ENCODE data around the gene TGM1.

TGM1 gene

DNA sequence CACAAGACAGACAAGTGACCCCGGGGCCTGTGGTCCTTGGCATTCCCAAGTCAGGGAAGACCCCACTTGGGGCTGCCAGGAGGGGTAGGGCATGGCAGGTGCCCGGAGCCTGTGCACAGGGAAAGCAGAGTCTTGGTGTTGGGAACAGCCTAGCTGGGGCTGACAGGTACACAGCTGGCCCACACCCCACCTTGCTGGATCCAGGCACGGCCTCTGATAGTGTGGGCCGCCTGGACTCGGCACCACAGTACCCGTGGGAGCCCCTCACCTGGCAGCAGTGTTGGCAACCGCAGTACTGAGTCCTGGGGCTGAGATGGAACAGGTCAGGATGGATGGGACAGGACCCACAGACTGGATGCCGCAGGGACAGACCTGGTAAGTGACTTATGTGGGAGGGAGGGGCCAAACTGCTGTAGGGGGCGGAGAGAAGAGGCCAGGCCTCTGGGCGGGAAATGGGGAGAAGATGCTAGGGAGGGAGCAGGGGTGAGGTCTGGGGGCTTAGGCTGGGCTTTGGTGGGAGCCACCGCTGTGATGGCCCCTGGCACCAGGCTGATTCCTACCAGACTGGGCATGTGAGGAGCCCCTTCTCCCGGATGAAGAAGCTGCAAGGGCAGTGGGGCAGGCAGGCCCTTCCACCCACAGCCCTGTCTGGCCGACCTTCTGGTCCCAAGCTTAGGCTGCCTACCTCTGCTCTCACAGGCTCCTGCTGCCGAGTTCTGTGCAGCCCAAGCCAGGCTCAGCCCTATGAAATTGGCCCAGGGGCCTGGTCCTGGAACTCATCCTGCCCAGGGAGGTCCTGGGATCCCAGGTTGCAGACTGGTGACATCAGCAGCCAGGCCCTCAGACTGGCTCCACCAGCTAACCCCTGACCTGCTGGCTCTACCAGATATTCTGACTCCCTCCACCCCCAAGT is at the start of gene TGM1:
Gene TGM1, minus strand, starts transcription at position 357 of the 913 bp plus-strand sequence. CDS start 825 bp downstream, outside the sequence.
- DNase-seq = no peak

DNA sequence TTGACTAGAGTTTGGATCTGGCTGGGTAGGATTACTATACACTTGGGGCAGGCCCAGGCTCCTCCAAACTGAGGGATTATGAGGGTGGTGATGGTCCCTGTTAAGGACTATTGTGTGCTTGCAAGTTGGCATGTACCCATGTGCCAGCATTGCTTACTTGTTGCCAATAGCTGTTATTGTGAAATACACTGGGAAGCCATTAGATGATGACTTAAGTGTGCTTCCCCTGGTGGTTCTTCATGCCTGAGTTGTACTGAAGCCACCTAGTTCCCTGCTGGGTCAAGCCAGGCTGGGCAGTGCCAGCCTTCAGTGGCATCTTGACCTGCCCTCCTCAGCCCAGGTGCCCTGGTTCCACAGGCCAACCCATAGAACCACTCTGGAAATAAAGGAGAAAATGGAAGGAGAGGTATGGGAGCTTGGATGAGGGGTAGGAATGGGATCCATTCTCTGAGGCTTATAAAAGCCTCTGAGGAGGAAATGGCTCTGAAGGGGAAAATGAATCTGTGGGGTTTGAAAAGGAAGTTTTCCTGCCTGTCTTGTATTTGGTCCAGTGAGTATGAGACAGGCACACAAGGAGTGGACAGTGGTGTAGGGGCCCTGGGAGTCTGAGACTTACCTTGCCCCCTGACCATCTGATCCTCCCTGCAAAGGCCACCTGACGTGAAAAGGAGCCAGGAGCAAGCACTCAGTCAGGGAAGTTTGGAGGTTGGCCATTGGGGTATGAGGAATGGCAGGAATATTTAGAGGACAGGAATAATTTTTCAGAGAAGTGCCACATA is 49.0 kb upstream of the TGM1 start:
- DNase-seq = no peak

- peak; percentile 47 for DNase-seq
Measured at GRCh38 chr14:24310646-24311604, 47.9 kb upstream of the TGM1 start, which contains the start of gene LTB4R. LTB4R (plus strand) TSS chr14:24311502; CDS start chr14:24315652, 4,150 bp downstream.

GRCh38 chr14:24310265-24310645 is 47.3 kb upstream of the TGM1 start:
- DNase-seq = peak; percentile 35

DNA sequence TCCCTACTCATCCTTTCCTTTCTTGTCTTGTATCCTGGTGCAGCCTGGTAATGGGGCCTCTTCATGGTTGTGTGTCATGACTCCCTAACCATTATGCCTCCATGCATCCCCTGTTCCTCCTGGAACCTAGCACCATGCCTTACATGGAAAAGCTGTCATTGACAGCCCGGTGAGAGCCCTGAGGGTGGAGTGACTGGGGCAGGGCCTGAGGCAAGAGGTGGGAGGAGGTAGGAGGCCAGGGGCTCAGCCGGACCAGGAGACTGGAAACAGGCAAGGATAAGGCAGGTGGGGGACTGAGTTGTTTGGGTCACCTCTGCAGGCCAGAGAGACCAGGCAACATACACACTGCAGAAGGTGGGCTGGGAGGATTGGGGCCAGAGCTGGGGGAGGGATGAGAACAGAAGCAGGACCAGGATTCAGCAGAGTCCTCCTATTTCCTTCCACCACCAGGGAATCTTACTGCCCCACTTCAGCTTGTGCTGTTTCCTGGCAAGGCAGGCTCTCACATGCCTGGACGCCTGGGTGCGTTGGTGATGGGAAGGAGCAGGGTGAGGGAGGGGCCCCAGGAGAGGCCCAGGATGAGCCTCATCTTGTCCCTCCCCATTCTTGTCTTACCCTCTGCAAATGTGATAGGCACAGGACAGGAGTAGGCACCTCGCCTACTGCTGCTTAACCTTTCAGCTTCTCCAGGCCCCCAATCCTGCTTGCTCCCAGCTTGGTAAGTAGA is 46.7 kb upstream of the TGM1 start, which contains the start of gene LTB4R2:
Gene LTB4R2, plus strand, starts transcription at position 603 of the 727 bp plus-strand sequence. CDS start 525 bp downstream, outside the sequence.
- DNase-seq = no peak

- no peak for DNase-seq
Measured at GRCh38 chr14:24308342-24309124, 45.6 kb upstream of the TGM1 start.

DNA sequence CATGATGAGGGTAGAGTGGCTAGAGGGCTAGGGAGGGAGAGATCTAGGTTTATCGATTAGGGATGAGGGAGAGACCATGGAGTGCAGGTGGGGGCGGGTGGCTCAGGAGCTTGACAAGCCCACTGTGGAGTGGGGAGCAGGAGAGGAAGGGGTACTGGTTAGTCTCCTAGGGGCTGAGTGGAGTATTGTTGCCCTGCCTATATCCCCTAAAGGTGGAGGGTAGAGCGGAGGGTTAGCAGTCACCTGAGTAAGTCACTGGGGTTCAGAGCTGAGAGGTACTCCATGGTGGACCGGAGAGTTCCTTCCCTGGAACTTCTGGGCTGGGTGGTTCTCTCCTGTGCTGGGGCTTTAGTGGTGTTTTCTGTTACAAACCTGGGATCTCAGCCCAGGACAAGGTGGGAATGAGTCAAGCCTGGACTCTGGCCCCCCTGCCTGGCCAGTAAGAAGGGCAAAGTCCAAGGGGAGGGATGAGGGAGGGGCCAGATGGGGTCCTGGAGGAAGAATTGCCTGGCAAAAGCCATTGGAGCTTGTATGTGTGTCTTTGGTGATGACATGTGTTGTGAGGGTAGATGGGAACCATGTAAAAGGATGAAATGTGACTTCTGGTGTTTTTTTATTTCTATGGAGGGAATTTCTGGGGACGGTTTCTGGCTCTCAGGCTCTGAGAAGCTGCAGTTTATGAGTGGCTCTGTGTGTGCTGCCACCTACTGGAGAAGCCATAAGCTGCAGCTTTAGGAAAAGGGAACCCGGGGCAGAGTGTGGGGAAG is 44.8 kb upstream of the TGM1 start, which contains the start of gene CIDEB:
Gene CIDEB, minus strand, starts transcription at position 403 of the 767 bp plus-strand sequence. Its CDS starts 119 bp downstream, at position 284.
- peak; percentile 34 for DNase-seq

DNA sequence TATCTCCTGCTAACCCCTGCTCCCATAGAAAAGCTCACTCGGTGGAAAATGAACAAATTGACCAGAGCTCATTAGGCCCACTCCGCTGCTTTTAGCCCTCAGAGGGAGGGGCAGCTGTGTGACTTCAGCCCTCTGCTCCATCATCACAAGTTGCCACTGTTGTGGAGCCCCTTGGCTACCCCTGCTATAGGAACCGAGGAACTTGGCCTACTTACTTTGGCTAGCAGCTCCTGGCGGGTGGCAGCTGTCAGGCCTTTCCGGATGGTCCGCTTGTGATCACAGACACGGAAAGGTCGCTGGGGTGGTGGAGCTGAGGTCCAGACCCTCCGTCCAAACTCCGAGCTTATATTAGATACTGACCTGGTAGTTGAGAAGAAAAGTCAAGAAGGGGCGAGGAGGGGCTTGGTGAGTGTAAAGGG is 44.2 kb upstream of the TGM1 start:
- no peak for DNase-seq

GRCh38 chr14:24304019-24304387 is 41.0 kb upstream of the TGM1 start:
- DNase-seq = no peak

DNA sequence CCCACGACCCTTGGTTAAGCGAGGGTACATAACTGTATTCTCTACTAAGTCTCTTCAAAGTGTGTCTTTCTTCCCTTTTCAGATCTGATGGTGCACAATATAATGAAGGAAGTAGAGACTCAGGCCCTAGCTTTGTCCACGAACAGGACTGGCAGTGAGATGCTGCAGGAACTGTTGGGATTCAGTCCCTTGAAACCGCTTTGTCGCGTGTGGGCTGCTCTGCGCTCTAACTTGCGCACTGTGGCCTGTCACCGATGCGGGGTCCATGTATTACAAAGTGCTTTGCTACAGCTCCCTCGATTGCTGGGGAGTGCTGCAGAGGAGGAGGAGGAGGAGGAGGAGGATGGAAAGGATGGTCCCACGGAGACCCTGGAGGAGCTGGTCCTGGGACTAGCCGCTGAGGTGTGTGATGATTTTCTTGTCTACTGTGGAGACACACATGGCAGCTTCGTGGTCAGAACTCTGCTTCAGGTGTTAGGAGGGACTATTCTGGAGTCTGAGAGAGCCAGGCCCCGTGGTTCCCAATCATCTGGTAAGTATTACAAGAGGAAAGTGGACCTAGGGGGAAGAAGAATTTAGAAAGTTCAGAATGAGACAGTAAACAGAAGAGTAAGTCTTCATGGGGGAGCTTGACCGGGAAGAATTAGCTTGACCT is 37.5 kb upstream of the TGM1 start:
- no peak for DNase-seq

DNA sequence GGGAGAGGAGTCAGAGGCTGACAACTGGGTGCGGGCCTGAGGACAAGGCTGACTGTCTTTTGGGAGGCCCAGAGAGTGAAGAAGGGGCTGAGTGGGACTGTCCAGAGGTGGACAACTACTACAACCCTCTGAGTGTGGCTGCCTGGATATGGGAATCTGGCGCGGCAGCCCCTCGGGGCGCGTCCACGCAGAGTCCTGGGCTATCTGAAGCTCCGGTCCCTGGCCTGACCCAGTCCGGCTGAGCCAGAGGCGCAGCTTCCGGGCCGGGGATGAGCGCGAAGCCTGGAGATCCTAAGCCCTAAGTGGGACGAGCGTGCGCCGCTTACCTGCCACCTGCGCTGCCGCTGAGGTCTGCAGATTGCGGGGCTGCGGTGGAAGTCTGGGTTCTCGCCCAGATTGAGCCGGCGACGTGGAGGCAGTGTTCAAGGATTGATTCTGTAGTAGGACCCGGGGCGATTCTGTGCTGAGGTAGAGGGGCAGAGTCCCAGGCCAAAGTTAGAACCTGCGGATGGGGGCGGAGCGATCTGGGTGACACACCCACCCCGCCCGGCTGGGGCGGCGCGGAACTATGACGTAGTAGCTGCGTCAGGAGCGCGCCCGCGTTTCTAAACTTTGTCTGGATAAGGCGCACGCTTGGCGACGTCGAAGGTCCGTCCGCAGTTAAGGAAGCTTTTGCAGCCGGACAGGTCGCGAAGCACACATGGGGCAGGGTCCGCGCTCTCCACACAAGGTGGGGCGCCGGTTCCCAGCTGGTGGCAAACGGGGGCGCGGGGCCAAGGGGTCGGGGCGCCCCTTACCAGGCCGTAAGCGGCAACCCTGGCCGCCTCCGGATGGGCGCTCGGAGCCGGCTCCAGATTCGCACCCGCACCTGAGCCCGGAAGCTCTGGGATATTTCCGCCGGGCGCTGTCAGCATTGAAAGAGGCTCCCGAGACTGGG is 36.5 kb upstream of the TGM1 start, which contains the start of the genes DHRS1 and NOP9:
Gene DHRS1, minus strand, starts transcription at position 526 of the 937 bp plus-strand sequence. CDS start 674 bp downstream, outside the sequence.
Gene NOP9, plus strand, starts transcription at position 596 of the 937 bp plus-strand sequence. Its CDS starts 105 bp downstream, at position 701.
- peak; percentile 47 for DNase-seq

GRCh38 chr14:24298892-24299254 is 35.9 kb upstream of the TGM1 start:
- DNase-seq = no peak

GRCh38 chr14:24297190-24297964 is 34.4 kb upstream of the TGM1 start:
- DNase-seq = no peak

GRCh38 chr14:24296341-24297157 is 33.6 kb upstream of the TGM1 start:
- DNase-seq = peak; percentile 22

DNA sequence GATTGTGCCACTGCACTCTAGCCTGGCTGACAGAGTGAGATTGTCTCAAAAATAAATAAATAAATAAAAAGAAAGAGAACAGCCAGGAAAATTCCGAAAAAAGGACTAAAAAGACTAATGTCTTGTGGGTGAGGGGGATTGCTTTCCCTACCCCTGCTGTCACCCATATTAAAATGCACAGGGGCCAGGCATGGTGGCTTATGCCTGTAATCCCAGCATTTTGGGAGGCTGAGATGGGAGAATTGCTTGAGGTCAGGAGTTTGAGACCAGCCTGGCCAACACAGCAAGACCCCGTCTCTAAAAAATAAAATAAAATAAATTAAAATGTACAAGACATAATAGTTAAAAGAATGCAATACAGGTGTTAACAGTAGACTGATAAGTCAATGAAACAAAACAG is 30.5 kb upstream of the TGM1 start:
- DNase-seq = no peak

- DNase-seq = no peak
Measured at GRCh38 chr14:24292118-24292807, 29.3 kb upstream of the TGM1 start.

Measured in NCI-H2029 treated with DMSO at 0.1 percent for 48 hours (cell line).